Activated naive CD4-positive, alpha-beta T cell treated with anti-CD3 and anti-CD28 coated beads, Interleukin-2, amount 50 U/mL, for 24 hours (primary cell): ENCODE data around the gene SLCO4A1.

ENCODE experiments used
- H3K27ac Mint-ChIP-seq: one replicate; pipeline ENCODE4 v1.8.0; 2021; ENCODE audit warnings: mild to moderate bottlenecking, mixed read lengths
- H3K27me3 Mint-ChIP-seq: one replicate; pipeline ENCODE4 v1.8.0; 2021; ENCODE audit warnings: mixed read lengths
- H3K36me3 Mint-ChIP-seq: one replicate; pipeline ENCODE4 v1.8.0; 2021; ENCODE audit warnings: mixed read lengths
- H3K4me1 Mint-ChIP-seq: one replicate; pipeline ENCODE4 v1.8.0; 2021; ENCODE audit warnings: mixed read lengths
- H3K4me3 Mint-ChIP-seq: one replicate; pipeline ENCODE4 v1.8.0; 2021; ENCODE audit warnings: mild to moderate bottlenecking, mixed read lengths
- H3K9me3 Mint-ChIP-seq: one replicate; pipeline ENCODE4 v1.8.0; 2021; ENCODE audit warnings: mixed read lengths

SLCO4A1 gene

GRCh38 chr20:62696989-62697388 lies 54.7 kb downstream of the SLCO4A1 start:
- Mint-ChIP-seq H3K27ac (no peak overlapping the region), H3K9me3 (no peaks in the 10 kb centered on the region), H3K4me3 (no peak overlapping the region), H3K4me1 (no peaks in the 10 kb centered on the region), H3K36me3 (no peaks in the 10 kb centered on the region), H3K27me3 (no peaks in the 10 kb centered on the region)

GRCh38 chr20:62697468-62697912 lies 55.2 kb downstream of the SLCO4A1 start:
- no peaks in the 10 kb centered on the region for H3K36me3 Mint-ChIP-seq
- no peak overlapping the region for H3K4me3 Mint-ChIP-seq
- H3K27me3 Mint-ChIP-seq: no peaks in the 10 kb centered on the region
- no peaks in the 10 kb centered on the region for H3K9me3 Mint-ChIP-seq
- no peak overlapping the region for H3K27ac Mint-ChIP-seq
- H3K4me1 Mint-ChIP-seq: no peaks in the 10 kb centered on the region

- Mint-ChIP-seq H3K9me3 (no peaks in the 10 kb centered on the region), H3K36me3 (no peaks in the 10 kb centered on the region), H3K27me3 (no peaks in the 10 kb centered on the region), H3K4me1 (no peaks in the 10 kb centered on the region), H3K4me3 (no peak overlapping the region), H3K27ac (no peak overlapping the region)
These were observed 55.9 kb downstream of the SLCO4A1 start for GRCh38 chr20:62698231-62698630.

- no peaks in the 10 kb centered on the region for H3K9me3 Mint-ChIP-seq
- no peaks in the 10 kb centered on the region for H3K27me3 Mint-ChIP-seq
- no peak overlapping the region for H3K4me3 Mint-ChIP-seq
- peaks cover 4% of the 10 kb centered on the region for H3K4me1 Mint-ChIP-seq
- H3K27ac Mint-ChIP-seq: no peak overlapping the region
- no peaks in the 10 kb centered on the region for H3K36me3 Mint-ChIP-seq
These were observed 57.0 kb downstream of the SLCO4A1 start for GRCh38 chr20:62699296-62699695.

GRCh38 chr20:62699741-62700140 lies 57.4 kb downstream of the SLCO4A1 start:
- peaks cover 4% of the 10 kb centered on the region for H3K4me1 Mint-ChIP-seq
- H3K9me3 Mint-ChIP-seq: no peaks in the 10 kb centered on the region
- no peak overlapping the region for H3K4me3 Mint-ChIP-seq

GRCh38 chr20:62700261-62700930 lies 58.1 kb downstream of the SLCO4A1 start:
- Mint-ChIP-seq H3K27ac (no peak overlapping the region), H3K4me3 (no peak overlapping the region), H3K4me1 (peaks cover 4% of the 10 kb centered on the region), H3K27me3 (no peaks in the 10 kb centered on the region), H3K9me3 (no peaks in the 10 kb centered on the region), H3K36me3 (no peaks in the 10 kb centered on the region)

More at GRCh38 chr20:62699741-62700140, 57.4 kb downstream of the SLCO4A1 start:
- Mint-ChIP-seq H3K27me3 (no peaks in the 10 kb centered on the region), H3K27ac (no peak overlapping the region), H3K36me3 (no peaks in the 10 kb centered on the region)

- H3K9me3 Mint-ChIP-seq: no peaks in the 10 kb centered on the region
- no peaks in the 10 kb centered on the region for H3K27me3 Mint-ChIP-seq
- H3K4me1 Mint-ChIP-seq: peaks cover 4% of the 10 kb centered on the region
- no peaks in the 10 kb centered on the region for H3K36me3 Mint-ChIP-seq
- no peak overlapping the region for H3K27ac Mint-ChIP-seq
- no peak overlapping the region for H3K4me3 Mint-ChIP-seq
These were observed 59.1 kb downstream of the SLCO4A1 start for GRCh38 chr20:62701161-62702012.

GRCh38 chr20:62702013-62702300 lies 59.7 kb downstream of the SLCO4A1 start:
- H3K9me3 Mint-ChIP-seq: no peaks in the 10 kb centered on the region
- H3K27ac Mint-ChIP-seq: no peak overlapping the region
- H3K36me3 Mint-ChIP-seq: no peaks in the 10 kb centered on the region
- H3K27me3 Mint-ChIP-seq: peaks cover 2% of the 10 kb centered on the region
- peaks cover 4% of the 10 kb centered on the region for H3K4me1 Mint-ChIP-seq
- no peak overlapping the region for H3K4me3 Mint-ChIP-seq

GRCh38 chr20:62702895-62703852 lies 60.9 kb downstream of the SLCO4A1 start:
- H3K4me1 Mint-ChIP-seq: peaks cover 4% of the 10 kb centered on the region
- no peak overlapping the region for H3K4me3 Mint-ChIP-seq
- H3K27me3 Mint-ChIP-seq: peaks cover 6% of the 10 kb centered on the region
- no peaks in the 10 kb centered on the region for H3K9me3 Mint-ChIP-seq
- H3K27ac Mint-ChIP-seq: no peak overlapping the region
- no peaks in the 10 kb centered on the region for H3K36me3 Mint-ChIP-seq

- Mint-ChIP-seq H3K9me3 (no peaks in the 10 kb centered on the region), H3K36me3 (no peaks in the 10 kb centered on the region), H3K4me3 (no peak overlapping the region), H3K4me1 (peaks cover 4% of the 10 kb centered on the region), H3K27me3 (peaks cover 6% of the 10 kb centered on the region), H3K27ac (no peak overlapping the region)
These were observed 61.5 kb downstream of the SLCO4A1 start for GRCh38 chr20:62703853-62704228.

GRCh38 chr20:62704341-62704948 lies 62.1 kb downstream of the SLCO4A1 start:
- H3K4me3 Mint-ChIP-seq: no peak overlapping the region
- H3K27ac Mint-ChIP-seq: no peak overlapping the region
- H3K4me1 Mint-ChIP-seq: peaks cover 4% of the 10 kb centered on the region
- no peaks in the 10 kb centered on the region for H3K9me3 Mint-ChIP-seq
- H3K27me3 Mint-ChIP-seq: peaks cover 6% of the 10 kb centered on the region
- no peaks in the 10 kb centered on the region for H3K36me3 Mint-ChIP-seq

- no peaks in the 10 kb centered on the region for H3K9me3 Mint-ChIP-seq
- no peaks in the 10 kb centered on the region for H3K36me3 Mint-ChIP-seq
- peaks cover 13% of the 10 kb centered on the region for H3K27me3 Mint-ChIP-seq
- H3K27ac Mint-ChIP-seq: no peak overlapping the region
- peaks cover 4% of the 10 kb centered on the region for H3K4me1 Mint-ChIP-seq
- no peak overlapping the region for H3K4me3 Mint-ChIP-seq
These were observed 63.3 kb downstream of the SLCO4A1 start for GRCh38 chr20:62705627-62706026.

- no peak overlapping the region for H3K4me3 Mint-ChIP-seq
- H3K27me3 Mint-ChIP-seq: peaks cover 13% of the 10 kb centered on the region
- no peak overlapping the region for H3K27ac Mint-ChIP-seq
- H3K4me1 Mint-ChIP-seq: peaks cover 4% of the 10 kb centered on the region
- no peaks in the 10 kb centered on the region for H3K9me3 Mint-ChIP-seq
- H3K36me3 Mint-ChIP-seq: no peaks in the 10 kb centered on the region
These were observed 64.0 kb downstream of the SLCO4A1 start for GRCh38 chr20:62706344-62706743.

- Mint-ChIP-seq H3K36me3 (no peaks in the 10 kb centered on the region), H3K27ac (no peak overlapping the region), H3K4me1 (peaks cover 4% of the 10 kb centered on the region), H3K9me3 (no peaks in the 10 kb centered on the region), H3K4me3 (no peak overlapping the region), H3K27me3 (peaks cover 13% of the 10 kb centered on the region)
These were observed 64.6 kb downstream of the SLCO4A1 start for GRCh38 chr20:62706857-62707256.

- Mint-ChIP-seq H3K27ac (no peak overlapping the region), H3K4me3 (no peak overlapping the region), H3K27me3 (peaks cover 13% of the 10 kb centered on the region), H3K4me1 (peaks cover 4% of the 10 kb centered on the region), H3K9me3 (no peaks in the 10 kb centered on the region), H3K36me3 (no peaks in the 10 kb centered on the region)
These were observed 65.1 kb downstream of the SLCO4A1 start for GRCh38 chr20:62707276-62707920.
